ENCODE data around the gene HRH1. TPM values are rescaled to one million over a fixed set of nuclear protein-coding genes. Genes with fewer than 3 reads are reported as not detected.
A peak's percentile ranks its signal among the peaks of the same experiment; 100 is the strongest.
"Not testable (repeated sequence)": the region's sequence is repeated elsewhere in the genome, so short reads cannot be mapped to it uniquely, and the experiment has no call there.

Gene HRH1
- total RNA-seq, 1 donor from 2014 or later: 6.2 TPM

- H3K27me3 ChIP-seq: no peaks in the 10 kb centered on the region
- H3K4me1 ChIP-seq: peaks cover 13 to 38% of the 10 kb centered on the region in 2 donors
- no peak for DNase-seq (ENCODE audit: low spot score in 2 of 2)
- TF ChIP-seq CTCF (IDR thresholded peaks at IDR 0.05): no peak
- intact Hi-C loops (cut with DNase I): no loop called here
- no peaks in the 10 kb centered on the region for H3K36me3 ChIP-seq
- peak overlapping the region in 1 of 2 donors; percentile 9 for H3K27ac ChIP-seq
- no peaks in the 10 kb centered on the region for H3K9me3 ChIP-seq
- H3K4me3 ChIP-seq: no peak overlapping the region
Measured at GRCh38 chr3:11161666-11162065, 7.4 kb downstream of the HRH1 start.

- Histone ChIP-seq H3K27me3 (no peaks in the 10 kb centered on the region), H3K27ac (peak overlapping the region; percentile 2 to 95), H3K4me1 (peaks cover 13 to 38% of the 10 kb centered on the region in 2 donors), H3K4me3 (no peak overlapping the region), H3K9me3 (no peaks in the 10 kb centered on the region), H3K36me3 (no peaks in the 10 kb centered on the region)
- no peak for DNase-seq (ENCODE audit: low spot score in 2 of 2)
- no peak for TF ChIP-seq CTCF (IDR thresholded peaks at IDR 0.05)
- intact Hi-C loops (cut with DNase I): no loop called here
Measured at GRCh38 chr3:11162401-11163345, 8.4 kb downstream of the HRH1 start.

- no peak for TF ChIP-seq CTCF (IDR thresholded peaks at IDR 0.05)
- Histone ChIP-seq H3K4me3 (peak overlapping the region in 1 of 2 donors; percentile 26), H3K27me3 (no peaks in the 10 kb centered on the region), H3K27ac (peak overlapping the region; percentile 73 to 95), H3K9me3 (no peaks in the 10 kb centered on the region), H3K36me3 (no peaks in the 10 kb centered on the region), H3K4me1 (peaks cover 14 to 42% of the 10 kb centered on the region in 2 donors)
- intact Hi-C loops (cut with DNase I): no loop called here
- DNase-seq (ENCODE audit: low spot score in 2 of 2): no peak
Measured at GRCh38 chr3:11164607-11165006, 10.3 kb downstream of the HRH1 start.

- Histone ChIP-seq H3K27ac (peak overlapping the region; percentile 73 to 95), H3K27me3 (no peaks in the 10 kb centered on the region), H3K9me3 (no peaks in the 10 kb centered on the region), H3K4me1 (peaks cover 21 to 44% of the 10 kb centered on the region in 2 donors), H3K36me3 (no peaks in the 10 kb centered on the region), H3K4me3 (peak overlapping the region in 1 of 2 donors; percentile 26)
- DNase-seq (ENCODE audit: low spot score in 2 of 2): no peak
- intact Hi-C loops (cut with DNase I): no loop called here
- TF ChIP-seq CTCF (IDR thresholded peaks at IDR 0.05): no peak
Measured at GRCh38 chr3:11165476-11165875, 11.2 kb downstream of the HRH1 start.

- Histone ChIP-seq H3K4me1 (peaks cover 27 to 56% of the 10 kb centered on the region in 2 donors), H3K27ac (peak overlapping the region; percentile 18 to 95)
- H3K27me3 ChIP-seq; H3K9me3 ChIP-seq; intact Hi-C loops (cut with DNase I); DNase-seq (ENCODE audit: low spot score in 2 of 2); H3K4me3 ChIP-seq; H3K36me3 ChIP-seq: not testable (repeated sequence)
Measured at GRCh38 chr3:11166807-11167400, 12.6 kb downstream of the HRH1 start.

GRCh38 chr3:11167590-11167989, 13.3 kb downstream of the HRH1 start:
- no peak overlapping the region for H3K4me3 ChIP-seq
- DNase-seq (ENCODE audit: low spot score in 2 of 2): no peak
- intact Hi-C loops (cut with DNase I): no loop called here
- no peaks in the 10 kb centered on the region for H3K9me3 ChIP-seq
- H3K27me3 ChIP-seq: no peaks in the 10 kb centered on the region
- H3K36me3 ChIP-seq: no peaks in the 10 kb centered on the region
- peak overlapping the region; percentile 85 to 95 for H3K27ac ChIP-seq
- H3K4me1 ChIP-seq: peaks cover 27 to 59% of the 10 kb centered on the region in 2 donors
- TF ChIP-seq CTCF (IDR thresholded peaks at IDR 0.05): no peak
